ENCODE data around the gene DCXR.

GRCh38 chr17:82046903-82047302, 9.4 kb upstream of the DCXR start:
- no peak for TF ChIP-seq CTCF (conservative IDR thresholded peaks at IDR 0.05; ENCODE audit: low read depth in 2 of 2)
- no peak for TF ChIP-seq EZH2phosphoT487 (IDR thresholded peaks at IDR 0.05; ENCODE audit: unreplicated experiment)
- no peak for TF ChIP-seq REST (IDR thresholded peaks at IDR 0.05; ENCODE audit: unreplicated experiment)
- TF ChIP-seq ZNF462 (CRISPR knock-in tag; IDR thresholded peaks at IDR 0.05): no peak
- no peak for TF ChIP-seq POLR2AphosphoS5 (IDR thresholded peaks at IDR 0.05; ENCODE audit: low read depth)
- no peak for TF ChIP-seq EZH2 (IDR thresholded peaks at IDR 0.05; ENCODE audit: low read depth, unreplicated experiment)
- TF ChIP-seq JUNB (IDR thresholded peaks at IDR 0.05; ENCODE audit: unreplicated experiment): no peak
- no peak for TF ChIP-seq ETS1 (IDR thresholded peaks at IDR 0.05)
- TF ChIP-seq STAT1 (IDR thresholded peaks at IDR 0.05; ENCODE audit: unreplicated experiment): no peak
- TF ChIP-seq NANOG (IDR thresholded peaks at IDR 0.05; ENCODE audit: borderline replicate concordance): no peak
- no peak for TF ChIP-seq CREB1 (CRISPR knock-in tag; IDR thresholded peaks at IDR 0.05; ENCODE audit: low read depth)
- TF ChIP-seq ZNF114 (CRISPR knock-in tag; IDR thresholded peaks at IDR 0.05): no peak

Measured in GM23338 (cell line).